ENCODE measurements around the gene UCK2.

Gene UCK2

DNA sequence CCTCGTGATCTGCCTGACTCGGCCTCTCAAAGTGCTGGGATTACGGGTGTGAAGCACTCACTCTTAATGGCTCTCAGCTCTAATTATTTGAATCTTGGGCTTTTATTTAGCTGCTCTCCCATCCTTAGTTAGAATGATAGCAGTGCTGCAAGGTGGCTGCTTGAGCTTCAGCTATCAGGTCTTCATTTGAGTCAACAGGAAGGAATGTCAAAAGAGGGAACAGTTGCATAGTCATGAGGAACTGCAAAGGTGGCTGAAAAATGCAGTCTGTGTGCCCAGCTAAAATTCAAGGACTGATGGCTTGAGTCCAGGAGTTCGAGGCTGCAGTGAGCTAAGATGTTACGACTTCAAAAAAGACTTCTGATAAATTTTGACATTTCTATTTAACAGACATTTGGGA is 55.6 kb downstream of the UCK2 start:
- peak; percentile 38 for DNase-seq (ENCODE audit: low read depth)
- no peak overlapping the region for H3K4me3 ChIP-seq (ENCODE audit: low read depth, low read length)
- TF ChIP-seq, protein P1, sequence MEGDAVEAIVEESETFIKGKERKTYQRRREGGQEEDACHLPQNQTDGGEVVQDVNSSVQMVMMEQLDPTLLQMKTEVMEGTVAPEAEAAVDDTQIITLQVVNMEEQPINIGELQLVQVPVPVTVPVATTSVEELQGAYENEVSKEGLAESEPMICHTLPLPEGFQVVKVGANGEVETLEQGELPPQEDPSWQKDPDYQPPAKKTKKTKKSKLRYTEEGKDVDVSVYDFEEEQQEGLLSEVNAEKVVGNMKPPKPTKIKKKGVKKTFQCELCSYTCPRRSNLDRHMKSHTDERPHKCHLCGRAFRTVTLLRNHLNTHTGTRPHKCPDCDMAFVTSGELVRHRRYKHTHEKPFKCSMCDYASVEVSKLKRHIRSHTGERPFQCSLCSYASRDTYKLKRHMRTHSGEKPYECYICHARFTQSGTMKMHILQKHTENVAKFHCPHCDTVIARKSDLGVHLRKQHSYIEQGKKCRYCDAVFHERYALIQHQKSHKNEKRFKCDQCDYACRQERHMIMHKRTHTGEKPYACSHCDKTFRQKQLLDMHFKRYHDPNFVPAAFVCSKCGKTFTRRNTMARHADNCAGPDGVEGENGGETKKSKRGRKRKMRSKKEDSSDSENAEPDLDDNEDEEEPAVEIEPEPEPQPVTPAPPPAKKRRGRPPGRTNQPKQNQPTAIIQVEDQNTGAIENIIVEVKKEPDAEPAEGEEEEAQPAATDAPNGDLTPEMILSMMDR (IDR thresholded peaks at IDR 0.05; ENCODE audit: insufficient read depth, low read depth, low read length, missing control alignments) = no peak

DNA sequence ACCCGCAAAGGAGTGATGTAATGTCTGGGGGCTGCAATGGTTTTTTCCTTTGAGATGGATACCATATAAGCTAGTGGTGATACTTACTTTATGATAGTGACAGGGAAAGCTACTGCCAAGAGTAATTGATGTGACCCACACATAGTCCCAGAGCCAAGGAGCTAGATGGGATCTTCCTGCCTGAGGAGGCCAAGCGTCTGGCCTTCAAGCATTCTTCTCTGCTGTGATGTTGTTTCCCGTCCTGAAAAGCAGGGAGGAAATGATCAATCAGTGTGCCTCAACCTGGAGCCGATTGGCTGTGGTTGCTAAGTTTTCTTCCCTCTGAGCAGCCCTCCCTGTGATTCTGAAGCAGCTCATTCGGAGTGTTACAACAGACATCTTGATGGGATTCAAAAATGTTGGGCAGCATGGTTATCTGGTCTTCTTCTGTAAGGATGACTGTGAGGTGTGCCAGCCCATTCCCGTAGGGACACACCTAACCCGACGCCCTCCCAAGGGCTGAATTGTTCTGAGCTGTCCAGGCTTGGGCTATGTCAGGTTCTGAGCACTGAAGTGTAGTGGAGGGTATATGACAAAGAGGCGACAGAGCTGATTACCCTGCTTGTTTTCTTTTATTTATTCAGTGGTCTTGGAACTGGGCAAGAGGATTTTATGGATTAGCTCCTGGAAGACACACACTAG is 56.7 kb downstream of the UCK2 start:
- no peak overlapping the region for H3K4me3 ChIP-seq (ENCODE audit: low read depth, low read length)
- DNase-seq (ENCODE audit: low read depth) = no peak
- TF ChIP-seq, protein P1 (IDR thresholded peaks at IDR 0.05; ENCODE audit: insufficient read depth, low read depth, low read length, missing control alignments) = no peak

DNA sequence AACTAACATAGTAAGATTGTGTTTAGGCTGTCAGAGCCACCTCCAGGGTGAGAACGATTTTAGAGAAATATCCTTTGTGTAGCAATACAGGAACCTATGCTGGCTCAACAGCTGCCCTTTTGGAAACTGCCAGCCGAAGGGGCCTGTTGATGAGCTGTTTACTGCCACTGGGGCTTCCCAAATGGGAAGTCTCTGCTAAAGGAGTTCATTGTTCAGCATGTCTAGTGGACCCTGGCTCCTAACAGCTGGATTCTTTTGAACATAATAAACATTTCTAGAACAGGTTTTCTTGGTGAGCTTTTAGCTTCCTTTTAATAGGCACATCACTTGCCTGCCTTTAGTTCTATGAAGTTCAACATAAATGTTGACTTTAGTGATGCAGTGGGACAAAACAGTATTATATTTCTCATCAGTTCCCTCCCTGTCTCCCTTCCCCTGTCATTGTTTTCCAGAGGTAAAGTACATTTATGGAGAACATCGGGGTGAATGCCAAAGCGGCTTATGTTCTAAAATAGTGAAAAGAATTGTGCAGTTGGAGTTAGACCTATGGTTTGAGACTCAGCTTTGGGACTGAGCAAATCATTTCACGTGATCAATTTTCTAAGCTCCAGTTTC is 57.4 kb downstream of the UCK2 start:
- H3K4me3 ChIP-seq (ENCODE audit: low read depth, low read length) = no peak overlapping the region
- DNase-seq (ENCODE audit: low read depth) = peak; percentile 39
- TF ChIP-seq, protein P1 (IDR thresholded peaks at IDR 0.05; ENCODE audit: insufficient read depth, low read depth, low read length, missing control alignments) = no peak

DNA sequence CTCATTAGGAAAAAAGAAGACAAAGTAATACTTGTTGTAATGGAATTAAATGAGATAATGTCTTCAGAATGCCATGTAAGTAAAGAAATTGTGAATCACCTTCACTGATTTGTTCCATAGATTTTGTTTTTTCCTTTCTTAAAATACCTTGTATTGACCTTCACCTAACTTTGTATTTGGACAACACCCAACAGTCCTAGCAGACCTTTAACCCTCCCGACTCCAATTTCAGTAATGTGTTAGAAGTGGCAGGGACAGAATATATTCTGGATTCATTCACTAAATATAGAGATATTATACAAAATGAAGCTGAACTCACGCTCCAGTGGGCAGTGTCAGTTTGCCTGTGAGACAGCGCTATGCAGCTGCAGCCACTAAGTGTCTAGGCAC is 57.9 kb downstream of the UCK2 start:
- TF ChIP-seq, protein P1 (IDR thresholded peaks at IDR 0.05; ENCODE audit: insufficient read depth, low read depth, low read length, missing control alignments) = no peak
- no peak overlapping the region for H3K4me3 ChIP-seq (ENCODE audit: low read depth, low read length)
- no peak for DNase-seq (ENCODE audit: low read depth)

DNA sequence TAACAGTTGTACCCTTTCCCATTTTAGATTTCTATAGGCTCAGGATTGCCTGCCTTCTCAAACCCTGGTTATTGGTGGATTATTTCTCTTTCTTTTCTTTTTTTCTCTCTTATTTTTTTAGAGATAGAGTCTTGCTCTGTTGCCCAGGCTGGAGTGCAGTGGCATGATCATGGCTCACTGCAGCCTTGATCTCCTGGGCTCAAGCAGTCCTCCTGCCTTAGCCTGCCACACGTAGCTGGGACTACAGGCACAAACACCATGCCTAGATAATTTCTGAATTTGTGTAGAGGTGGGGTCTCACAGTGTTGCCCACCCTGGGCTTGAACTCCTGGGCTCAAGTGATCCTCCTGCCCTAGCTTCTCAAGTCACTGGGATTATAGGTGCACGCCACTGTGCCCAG is 58.8 kb downstream of the UCK2 start:
- no peak for DNase-seq (ENCODE audit: low read depth)
- H3K4me3 ChIP-seq (ENCODE audit: low read depth, low read length) = no peak overlapping the region
- TF ChIP-seq, protein P1 (IDR thresholded peaks at IDR 0.05; ENCODE audit: insufficient read depth, low read depth, low read length, missing control alignments) = no peak

DNA sequence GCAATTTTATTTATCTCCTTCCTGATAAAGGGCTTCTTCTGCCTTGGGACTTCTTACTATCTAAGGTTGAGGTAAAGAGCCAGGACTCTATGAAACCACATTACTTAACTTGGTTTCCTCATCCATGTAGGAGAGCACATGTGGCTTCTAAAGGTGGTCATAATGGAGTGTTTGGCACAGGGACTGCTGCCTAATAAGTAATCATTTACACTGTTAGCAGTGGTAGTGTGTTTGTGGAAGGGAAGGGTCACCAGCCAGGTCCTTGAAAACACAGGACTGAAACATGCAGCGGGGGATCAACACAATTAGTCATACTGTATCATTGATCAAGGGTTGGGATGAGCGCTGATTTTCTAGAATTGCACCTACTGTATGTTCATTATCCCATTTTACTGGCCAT is 59.6 kb downstream of the UCK2 start:
- TF ChIP-seq, protein P1 (IDR thresholded peaks at IDR 0.05; ENCODE audit: insufficient read depth, low read depth, low read length, missing control alignments) = no peak
- H3K4me3 ChIP-seq (ENCODE audit: low read depth, low read length) = no peak overlapping the region
- no peak for DNase-seq (ENCODE audit: low read depth)

Data from GM12865 (cell line).